ENCODE measurements around the gene CNTNAP2.

The CNTNAP2 gene

GRCh38 chr7:146449625-146450024 lies 333.0 kb downstream of the CNTNAP2 start:
- DNase-seq = no peak

- no peak for DNase-seq
Observed at GRCh38 chr7:146455091-146455655, 338.6 kb downstream of the CNTNAP2 start.

- no peak for DNase-seq
Observed at GRCh38 chr7:146479040-146479439, 362.4 kb downstream of the CNTNAP2 start.

GRCh38 chr7:146486519-146486918 lies 369.9 kb downstream of the CNTNAP2 start:
- DNase-seq = no peak

- no peak for DNase-seq
Observed at GRCh38 chr7:146492017-146492416, 375.4 kb downstream of the CNTNAP2 start.

- no peak for DNase-seq
Observed at GRCh38 chr7:146494952-146495596, 378.5 kb downstream of the CNTNAP2 start.

- DNase-seq = no peak
Observed at GRCh38 chr7:146496657-146497056, 380.1 kb downstream of the CNTNAP2 start.

GRCh38 chr7:146499970-146500369 lies 383.4 kb downstream of the CNTNAP2 start:
- DNase-seq = no peak

GRCh38 chr7:146503844-146504243 lies 387.2 kb downstream of the CNTNAP2 start:
- no peak for DNase-seq

- DNase-seq = no peak
Observed at GRCh38 chr7:146510088-146510680, 393.6 kb downstream of the CNTNAP2 start.

- DNase-seq = no peak
Observed at GRCh38 chr7:146514304-146514703, 397.7 kb downstream of the CNTNAP2 start.

- DNase-seq = no peak
Observed at GRCh38 chr7:146528581-146528980, 412.0 kb downstream of the CNTNAP2 start.

- DNase-seq = no peak
Observed at GRCh38 chr7:146539836-146540235, 423.2 kb downstream of the CNTNAP2 start.

- DNase-seq = no peak
Observed at GRCh38 chr7:146542101-146542500, 425.5 kb downstream of the CNTNAP2 start.

- no peak for DNase-seq
Observed at GRCh38 chr7:146544748-146545147, 428.1 kb downstream of the CNTNAP2 start.

- no peak for DNase-seq
Observed at GRCh38 chr7:146548816-146549215, 432.2 kb downstream of the CNTNAP2 start.

- DNase-seq = no peak
Observed at GRCh38 chr7:146554556-146554955, 438.0 kb downstream of the CNTNAP2 start.

- DNase-seq = no peak
Observed at GRCh38 chr7:146557971-146558469, 441.4 kb downstream of the CNTNAP2 start.

- no peak for DNase-seq
Observed at GRCh38 chr7:146565872-146566271, 449.3 kb downstream of the CNTNAP2 start.

GRCh38 chr7:146575903-146576302 lies 459.3 kb downstream of the CNTNAP2 start:
- no peak for DNase-seq

- DNase-seq = no peak
Observed at GRCh38 chr7:146591976-146592375, 475.4 kb downstream of the CNTNAP2 start.

GRCh38 chr7:146606628-146607027 lies 490.0 kb downstream of the CNTNAP2 start:
- DNase-seq = no peak

GRCh38 chr7:146619641-146620040 lies 503.0 kb downstream of the CNTNAP2 start:
- DNase-seq = no peak

- no peak for DNase-seq
Observed at GRCh38 chr7:146626912-146627311, 510.3 kb downstream of the CNTNAP2 start.

Measured in NCI-H1930 (cell line).